Gastroesophageal sphincter (tissue), 4 donors: Measurements from ENCODE around the gene ZNF177. TPM values are rescaled to one million over a fixed set of nuclear protein-coding genes. Genes with fewer than 3 reads are reported as not detected.
A peak's percentile ranks its signal among the peaks of the same experiment; 100 is the strongest.

Experiments used
- ATAC-seq: fragments of 150-250 bp; one replicate; pipeline ENCODE4 v1.9.1; 2016; ENCODE audit warnings: mild to moderate bottlenecking, moderate library complexity
- H3K27ac ChIP-seq, 4 donors: fragments of 200-600 bp; sonication (generic) in 3 of 4; 1 replicate in 3 of 4; 2 replicates in 1 of 4; pipeline ENCODE4 v1.5.1; 2016 to 2019
- H3K27me3 ChIP-seq: fragments of 200-600 bp; sonication (generic); one replicate; pipeline ENCODE4 v1.5.1; 2019
- H3K36me3 ChIP-seq, 2 donors: fragments of 200-600 bp; sonication (generic); one replicate each; pipeline ENCODE4 v1.5.1; 2019; ENCODE audit warnings: control low read depth in 1 of 2
- H3K4me1 ChIP-seq, 3 donors: fragments of 200-600 bp; sonication (generic); 1 replicate in 2 of 3; 2 replicates in 1 of 3; pipeline ENCODE4 v1.5.1; 2016 to 2019; ENCODE audit warnings: control low read depth in 2 of 3
- H3K4me3 ChIP-seq, 2 donors: fragments of 200-600 bp; sonication (generic); one replicate each; pipeline ENCODE4 v1.5.1; 2019; ENCODE audit warnings: mild to moderate bottlenecking in 1 of 2, moderate library complexity in 1 of 2
- H3K9me3 ChIP-seq, 3 donors: fragments of 200-600 bp; sonication (generic); one replicate each; pipeline ENCODE4 v1.5.1; 2017 to 2019; ENCODE audit warnings: control low read depth in 2 of 3
- CTCF ChIP-seq, 4 experiments: fragments of 200-600 bp in 2 of 4; fragments of 450-650 bp in 2 of 4; sonication (generic) in 1 of 4; IDR thresholded peaks; one replicate each; pipeline ENCODE4 v1.5.1; 2017 to 2019; ENCODE audit warnings: antibody characterized with exemption in 4 of 4, mild to moderate bottlenecking in 2 of 4, moderate library complexity in 2 of 4
- EP300 ChIP-seq: sonication (generic); formaldehyde crosslinking; IDR thresholded peaks from one replicate; pipeline ENCODE4 v1.6.1; 2017; ENCODE audit warnings: antibody characterized with exemption, mild to moderate bottlenecking
- POLR2A ChIP-seq, 2 donors: fragments of 450-650 bp; IDR thresholded peaks; one replicate each; pipeline ENCODE4 v1.6.1; 2017; ENCODE audit warnings: antibody characterized with exemption in 2 of 2, mild to moderate bottlenecking in 2 of 2, moderate library complexity in 1 of 2
- POLR2AphosphoS5 ChIP-seq: sonication (generic); formaldehyde crosslinking; IDR thresholded peaks from one replicate; pipeline ENCODE4 v1.6.1; 2017; ENCODE audit warnings: antibody characterized with exemption
- WGBS, 2 donors: methylation state at CpG; one replicate each; pipeline ENCODE4 v1.1.5; 2018; ENCODE audit warnings: low coverage in 1 of 2; 5-methylcytosine and 5-hydroxymethylcytosine counted together
- total RNA-seq, 4 donors: library from RNA; depleted of rRNA; stranded (reverse); fragments of >200 nt; gene quantifications; one replicate each; pipeline ENCODE4 v1.1.0, GENCODE V29; 2016

Gene ZNF177
- total RNA-seq, 4 donors from 2014 or later, result 2.2 to 7.0 (median 2.6) TPM

GRCh38 chr19:9323919-9324583 is 38.8 kb upstream of the ZNF177 start, which contains the start of gene ZNF559:
TSS of gene ZNF559 (plus strand) at chr19:9324179. CDS start at chr19:9338550, 14,371 bp downstream.
- Histone ChIP-seq H3K27ac (peak within 1 kb of the TSS; percentile 70 to 96 (median 92)), H3K4me3 (peak within 1 kb of the TSS; percentile 60 to 82), H3K27me3 (no peaks in the 10 kb centered on the region), H3K36me3 (peaks cover 0 to 37% of the 10 kb centered on the region in 2 donors), H3K4me1 (peaks cover 0 to 15% (median 3%) of the 10 kb centered on the region in 3 donors), H3K9me3 (peaks cover 0 to 47% (median 0%) of the 10 kb centered on the region in 3 donors)
- TF ChIP-seq EP300 (no peak), CTCF (IDR thresholded peaks at IDR 0.05) (peak in 2 of 4 experiments; percentile 18 to 48), POLR2AphosphoS5 (peak; percentile 28)
- 0% methylated on average over 6 of the region's 48 CpGs; no CpG with 5 or more reads in 1 of the 2 donors for WGBS, 2 donors
- peak; percentile 98 for ATAC-seq

GRCh38 chr19:9324584-9324962 is 38.2 kb upstream of the ZNF177 start:
- Histone ChIP-seq H3K9me3 (peaks cover 0 to 52% (median 0%) of the 10 kb centered on the region in 3 donors), H3K4me1 (peaks cover 0 to 15% (median 3%) of the 10 kb centered on the region in 3 donors), H3K27ac (peak overlapping the region; percentile 70 to 96 (median 92)), H3K36me3 (peaks cover 0 to 41% of the 10 kb centered on the region in 2 donors), H3K4me3 (peak overlapping the region; percentile 60 to 82), H3K27me3 (no peaks in the 10 kb centered on the region)
- TF ChIP-seq POLR2AphosphoS5 (no peak), CTCF (IDR thresholded peaks at IDR 0.05) (no peak), POLR2A (IDR thresholded peaks at IDR 0.05) (no peak), EP300 (no peak)
- 38 to 100% methylated on average over 1 to 9 of the region's 9 CpGs for WGBS, 2 donors
- ATAC-seq, result no peak

GRCh38 chr19:9329999-9330398 is 32.8 kb upstream of the ZNF177 start:
- H3K9me3 ChIP-seq, result peaks cover 4 to 100% (median 8%) of the 10 kb centered on the region in 3 donors
- H3K27me3 ChIP-seq, result no peaks in the 10 kb centered on the region
- no peak for ATAC-seq
- H3K4me3 ChIP-seq, result no peak overlapping the region
- peaks cover 0 to 4% (median 0%) of the 10 kb centered on the region in 3 donors for H3K4me1 ChIP-seq
- TF ChIP-seq POLR2AphosphoS5, result no peak
- no peak for TF ChIP-seq CTCF (IDR thresholded peaks at IDR 0.05)
- TF ChIP-seq POLR2A (IDR thresholded peaks at IDR 0.05), result no peak
- no peak for TF ChIP-seq EP300
- H3K36me3 ChIP-seq, result peaks cover 0 to 95% of the 10 kb centered on the region in 2 donors
- H3K27ac ChIP-seq, result no peak overlapping the region

- no peak for ATAC-seq
- no peak for TF ChIP-seq CTCF (IDR thresholded peaks at IDR 0.05)
- TF ChIP-seq EP300, result no peak
- no peak for TF ChIP-seq POLR2A (IDR thresholded peaks at IDR 0.05)
- TF ChIP-seq POLR2AphosphoS5, result no peak
- H3K9me3 ChIP-seq, result peaks cover 12 to 100% (median 28%) of the 10 kb centered on the region in 3 donors
- no peak overlapping the region for H3K4me3 ChIP-seq
- no peak overlapping the region for H3K27ac ChIP-seq
- H3K27me3 ChIP-seq, result no peaks in the 10 kb centered on the region
- WGBS, 2 donors, result 90 to 95% methylated on average over 4 to 6 of the region's 6 CpGs
- peaks cover 22 to 98% of the 10 kb centered on the region in 2 donors for H3K36me3 ChIP-seq
- H3K4me1 ChIP-seq, result no peaks in the 10 kb centered on the region
Measured at GRCh38 chr19:9342610-9343304, 20.1 kb upstream of the ZNF177 start.

- Histone ChIP-seq H3K4me1 (no peaks in the 10 kb centered on the region), H3K9me3 (peaks cover 13 to 100% (median 27%) of the 10 kb centered on the region in 3 donors), H3K27me3 (no peaks in the 10 kb centered on the region), H3K36me3 (peaks cover 22 to 95% of the 10 kb centered on the region in 2 donors), H3K27ac (no peak overlapping the region), H3K4me3 (no peak overlapping the region)
- WGBS, 2 donors, result 94 to 100% methylated on average over 2 of the region's 2 CpGs
- TF ChIP-seq CTCF (IDR thresholded peaks at IDR 0.05) (no peak), POLR2A (IDR thresholded peaks at IDR 0.05) (no peak), EP300 (no peak), POLR2AphosphoS5 (no peak)
- ATAC-seq, result no peak
Measured at GRCh38 chr19:9345005-9345404, 17.8 kb upstream of the ZNF177 start.
